Measurements from ENCODE around the gene KCNT2. TPM values are rescaled to one million over a fixed set of nuclear protein-coding genes. Genes with fewer than 3 reads are reported as not detected.

Gene KCNT2
- polyA plus RNA-seq, 1 donor from 2014 or later = 21.4 TPM

DNA sequence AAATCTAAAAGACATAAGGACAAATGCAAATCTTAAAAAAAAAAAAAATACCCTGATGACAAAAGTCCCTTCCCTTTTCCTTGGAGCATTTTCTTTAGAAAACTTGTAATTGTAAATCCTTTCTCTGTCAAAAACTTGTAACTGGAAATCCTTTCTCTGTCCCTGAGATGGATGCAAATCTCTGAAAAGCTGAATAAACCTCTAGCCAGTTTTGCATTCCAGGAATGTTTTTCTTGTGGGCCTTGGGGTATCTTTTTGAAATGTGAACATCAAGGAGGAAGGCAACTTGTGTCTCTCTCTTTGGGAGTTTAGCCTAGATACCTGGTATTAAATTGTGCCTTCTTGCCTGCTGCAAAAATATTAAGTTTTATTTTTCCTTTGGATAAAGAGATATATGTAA is 305.3 kb downstream of the KCNT2 start:
- Histone ChIP-seq H3K4me2 (ENCODE audit: low read length) (no peak overlapping the region), H3K4me3 (ENCODE audit: low read length) (no peak overlapping the region), H3K9me3 (ENCODE audit: low read length) (no peaks in the 10 kb centered on the region), H3F3A (ENCODE audit: insufficient read depth, low read length, poor library complexity, severe bottlenecking) (no peaks in the 10 kb centered on the region), H3K27me3 (ENCODE audit: insufficient read depth, low read depth, low read length) (no peaks in the 10 kb centered on the region), H2AFZ (ENCODE audit: low read depth, low read length) (no peak overlapping the region), H3K9me2 (ENCODE audit: insufficient read depth, low read length) (no peaks in the 10 kb centered on the region), H3K79me2 (replicated peaks; ENCODE audit: insufficient read depth, low read length) (no peaks in the 10 kb centered on the region), H3K36me3 (ENCODE audit: insufficient read depth, low read length) (no peaks in the 10 kb centered on the region), H3K27ac (ENCODE audit: low read length) (no peak overlapping the region), H3K9ac (ENCODE audit: low read length) (no peak overlapping the region), H4K20me1 (ENCODE audit: insufficient read depth) (no peaks in the 10 kb centered on the region)
- no peak for TF ChIP-seq EZH2 (IDR thresholded peaks at IDR 0.05; ENCODE audit: borderline replicate concordance, insufficient read depth, low read length, poor library complexity, severe bottlenecking)
- no peak for TF ChIP-seq RAD21 (conservative IDR thresholded peaks at IDR 0.05)
- no peak for TF ChIP-seq MXI1 (conservative IDR thresholded peaks at IDR 0.05; ENCODE audit: poor library complexity, severe bottlenecking)
- TF ChIP-seq, protein P1, sequence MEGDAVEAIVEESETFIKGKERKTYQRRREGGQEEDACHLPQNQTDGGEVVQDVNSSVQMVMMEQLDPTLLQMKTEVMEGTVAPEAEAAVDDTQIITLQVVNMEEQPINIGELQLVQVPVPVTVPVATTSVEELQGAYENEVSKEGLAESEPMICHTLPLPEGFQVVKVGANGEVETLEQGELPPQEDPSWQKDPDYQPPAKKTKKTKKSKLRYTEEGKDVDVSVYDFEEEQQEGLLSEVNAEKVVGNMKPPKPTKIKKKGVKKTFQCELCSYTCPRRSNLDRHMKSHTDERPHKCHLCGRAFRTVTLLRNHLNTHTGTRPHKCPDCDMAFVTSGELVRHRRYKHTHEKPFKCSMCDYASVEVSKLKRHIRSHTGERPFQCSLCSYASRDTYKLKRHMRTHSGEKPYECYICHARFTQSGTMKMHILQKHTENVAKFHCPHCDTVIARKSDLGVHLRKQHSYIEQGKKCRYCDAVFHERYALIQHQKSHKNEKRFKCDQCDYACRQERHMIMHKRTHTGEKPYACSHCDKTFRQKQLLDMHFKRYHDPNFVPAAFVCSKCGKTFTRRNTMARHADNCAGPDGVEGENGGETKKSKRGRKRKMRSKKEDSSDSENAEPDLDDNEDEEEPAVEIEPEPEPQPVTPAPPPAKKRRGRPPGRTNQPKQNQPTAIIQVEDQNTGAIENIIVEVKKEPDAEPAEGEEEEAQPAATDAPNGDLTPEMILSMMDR (IDR thresholded peaks at IDR 0.05; ENCODE audit: poor library complexity, severe bottlenecking) = no peak
- TF ChIP-seq EP300 (conservative IDR thresholded peaks at IDR 0.05; ENCODE audit: poor library complexity, severe bottlenecking) = no peak
- TF ChIP-seq TAF1 (IDR thresholded peaks at IDR 0.05; ENCODE audit: low read depth) = no peak
- TF ChIP-seq, protein P2, sequence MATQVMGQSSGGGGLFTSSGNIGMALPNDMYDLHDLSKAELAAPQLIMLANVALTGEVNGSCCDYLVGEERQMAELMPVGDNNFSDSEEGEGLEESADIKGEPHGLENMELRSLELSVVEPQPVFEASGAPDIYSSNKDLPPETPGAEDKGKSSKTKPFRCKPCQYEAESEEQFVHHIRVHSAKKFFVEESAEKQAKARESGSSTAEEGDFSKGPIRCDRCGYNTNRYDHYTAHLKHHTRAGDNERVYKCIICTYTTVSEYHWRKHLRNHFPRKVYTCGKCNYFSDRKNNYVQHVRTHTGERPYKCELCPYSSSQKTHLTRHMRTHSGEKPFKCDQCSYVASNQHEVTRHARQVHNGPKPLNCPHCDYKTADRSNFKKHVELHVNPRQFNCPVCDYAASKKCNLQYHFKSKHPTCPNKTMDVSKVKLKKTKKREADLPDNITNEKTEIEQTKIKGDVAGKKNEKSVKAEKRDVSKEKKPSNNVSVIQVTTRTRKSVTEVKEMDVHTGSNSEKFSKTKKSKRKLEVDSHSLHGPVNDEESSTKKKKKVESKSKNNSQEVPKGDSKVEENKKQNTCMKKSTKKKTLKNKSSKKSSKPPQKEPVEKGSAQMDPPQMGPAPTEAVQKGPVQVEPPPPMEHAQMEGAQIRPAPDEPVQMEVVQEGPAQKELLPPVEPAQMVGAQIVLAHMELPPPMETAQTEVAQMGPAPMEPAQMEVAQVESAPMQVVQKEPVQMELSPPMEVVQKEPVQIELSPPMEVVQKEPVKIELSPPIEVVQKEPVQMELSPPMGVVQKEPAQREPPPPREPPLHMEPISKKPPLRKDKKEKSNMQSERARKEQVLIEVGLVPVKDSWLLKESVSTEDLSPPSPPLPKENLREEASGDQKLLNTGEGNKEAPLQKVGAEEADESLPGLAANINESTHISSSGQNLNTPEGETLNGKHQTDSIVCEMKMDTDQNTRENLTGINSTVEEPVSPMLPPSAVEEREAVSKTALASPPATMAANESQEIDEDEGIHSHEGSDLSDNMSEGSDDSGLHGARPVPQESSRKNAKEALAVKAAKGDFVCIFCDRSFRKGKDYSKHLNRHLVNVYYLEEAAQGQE (IDR thresholded peaks at IDR 0.05; ENCODE audit: borderline replicate concordance) = no peak

DNA sequence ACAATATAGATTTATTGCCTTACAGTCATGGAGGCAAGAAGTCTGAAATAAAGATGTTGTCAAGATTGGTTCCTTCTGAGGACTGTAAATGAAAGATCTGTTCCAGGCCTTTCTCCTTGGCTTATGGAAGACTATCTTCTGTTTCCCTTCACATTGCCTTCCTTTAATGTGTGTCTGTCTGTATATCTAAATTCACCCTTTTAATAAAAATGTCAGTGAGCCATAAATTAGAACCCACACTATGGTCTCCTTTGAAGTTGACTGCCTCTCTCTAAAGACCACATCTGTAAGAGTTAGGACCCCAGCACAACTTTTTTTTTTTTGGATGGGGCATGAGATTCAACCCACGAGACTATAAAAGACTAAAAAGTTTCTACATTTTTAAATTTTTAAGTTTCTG is 305.8 kb downstream of the KCNT2 start:
- Histone ChIP-seq H4K20me1 (ENCODE audit: insufficient read depth) (no peaks in the 10 kb centered on the region), H3K9me3 (ENCODE audit: low read length) (no peaks in the 10 kb centered on the region), H3K9ac (ENCODE audit: low read length) (no peak overlapping the region), H3K36me3 (ENCODE audit: insufficient read depth, low read length) (no peaks in the 10 kb centered on the region), H2AFZ (ENCODE audit: low read depth, low read length) (no peak overlapping the region), H3K27me3 (ENCODE audit: insufficient read depth, low read depth, low read length) (no peaks in the 10 kb centered on the region), H3F3A (ENCODE audit: insufficient read depth, low read length, poor library complexity, severe bottlenecking) (no peaks in the 10 kb centered on the region), H3K4me3 (ENCODE audit: low read length) (no peak overlapping the region), H3K9me2 (ENCODE audit: insufficient read depth, low read length) (no peaks in the 10 kb centered on the region), H3K4me2 (ENCODE audit: low read length) (no peak overlapping the region), H3K79me2 (replicated peaks; ENCODE audit: insufficient read depth, low read length) (no peaks in the 10 kb centered on the region), H3K27ac (ENCODE audit: low read length) (no peak overlapping the region)
- TF ChIP-seq EZH2 (IDR thresholded peaks at IDR 0.05; ENCODE audit: borderline replicate concordance, insufficient read depth, low read length, poor library complexity, severe bottlenecking) = no peak
- no peak for TF ChIP-seq RAD21 (conservative IDR thresholded peaks at IDR 0.05)

DNA sequence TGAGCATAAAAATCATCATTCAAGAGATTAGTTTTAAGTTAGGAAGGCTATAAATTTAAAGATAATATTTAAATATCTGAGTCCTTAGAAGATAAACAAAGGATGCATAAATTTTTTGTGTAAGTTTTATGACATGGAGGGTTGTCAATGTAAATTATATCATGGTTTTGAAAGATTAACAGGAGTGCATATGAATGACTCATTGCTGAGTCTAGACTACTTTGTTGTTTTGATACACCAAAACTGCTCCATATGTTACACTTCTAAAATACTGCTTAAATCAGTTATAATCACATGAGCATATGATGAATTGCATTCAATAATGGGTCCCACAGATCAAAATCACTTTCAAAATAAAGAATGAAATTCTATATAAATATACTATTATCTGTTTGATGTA is 312.5 kb downstream of the KCNT2 start:
- H3K36me3 ChIP-seq (ENCODE audit: insufficient read depth, low read length) = no peaks in the 10 kb centered on the region
- no peaks in the 10 kb centered on the region for H3K9me3 ChIP-seq (ENCODE audit: low read length)
- no peaks in the 10 kb centered on the region for H3F3A ChIP-seq (ENCODE audit: insufficient read depth, low read length, poor library complexity, severe bottlenecking)
- H3K27ac ChIP-seq (ENCODE audit: low read length) = no peak overlapping the region
- no peak overlapping the region for H3K9ac ChIP-seq (ENCODE audit: low read length)
- H2AFZ ChIP-seq (ENCODE audit: low read depth, low read length) = no peak overlapping the region
- H3K79me2 ChIP-seq (replicated peaks; ENCODE audit: insufficient read depth, low read length) = no peaks in the 10 kb centered on the region
- no peaks in the 10 kb centered on the region for H3K9me2 ChIP-seq (ENCODE audit: insufficient read depth, low read length)
- TF ChIP-seq MXI1 (conservative IDR thresholded peaks at IDR 0.05; ENCODE audit: poor library complexity, severe bottlenecking) = no peak
- TF ChIP-seq, protein P1 (IDR thresholded peaks at IDR 0.05; ENCODE audit: poor library complexity, severe bottlenecking) = no peak
- TF ChIP-seq TAF1 (IDR thresholded peaks at IDR 0.05; ENCODE audit: low read depth) = no peak
- TF ChIP-seq RAD21 (conservative IDR thresholded peaks at IDR 0.05) = no peak
- no peak for TF ChIP-seq POLR2AphosphoS5 (IDR thresholded peaks at IDR 0.05)
- TF ChIP-seq EP300 (conservative IDR thresholded peaks at IDR 0.05; ENCODE audit: poor library complexity, severe bottlenecking) = no peak
- TF ChIP-seq EZH2 (IDR thresholded peaks at IDR 0.05; ENCODE audit: borderline replicate concordance, insufficient read depth, low read length, poor library complexity, severe bottlenecking) = no peak
- TF ChIP-seq, protein P2 (IDR thresholded peaks at IDR 0.05; ENCODE audit: borderline replicate concordance) = no peak
- TF ChIP-seq SMC3 (conservative IDR thresholded peaks at IDR 0.05; ENCODE audit: poor library complexity) = no peak
- no peak overlapping the region for H3K4me3 ChIP-seq (ENCODE audit: low read length)
- no peaks in the 10 kb centered on the region for H3K27me3 ChIP-seq (ENCODE audit: insufficient read depth, low read depth, low read length)
- H3K4me2 ChIP-seq (ENCODE audit: low read length) = no peak overlapping the region
- H4K20me1 ChIP-seq (ENCODE audit: insufficient read depth) = no peaks in the 10 kb centered on the region

All from neural cell (in vitro differentiated cells).